HUES64 (cell line): ENCODE results near the gene SELENOF.

Experiments used
- H3K27ac ChIP-seq: 2 replicates; pipeline ENCODE4 v1.7.0; 2013; ENCODE audit warnings: low read depth, low read length, inconsistent platforms
- H3K27me3 ChIP-seq: 2 replicates; pipeline ENCODE4 v1.6.1; 2013; ENCODE audit warnings: mild to moderate bottlenecking, low read length; ENCODE audit not compliant: insufficient read depth
- H3K36me3 ChIP-seq: 2 replicates; pipeline ENCODE4 v1.6.1; 2013; ENCODE audit warnings: mild to moderate bottlenecking, low read length; ENCODE audit not compliant: insufficient read depth
- H3K4me1 ChIP-seq: 2 replicates; pipeline ENCODE4 v1.6.1; 2013; ENCODE audit warnings: mild to moderate bottlenecking, low read length, moderate library complexity; ENCODE audit not compliant: insufficient read depth
- H3K4me3 ChIP-seq: 2 replicates; pipeline ENCODE4 v1.5.1; 2013; ENCODE audit warnings: mild to moderate bottlenecking, low read length, moderate library complexity
- H3K9ac ChIP-seq: 2 replicates; pipeline ENCODE4 v1.6.1; 2013; ENCODE audit warnings: mild to moderate bottlenecking, low read depth, low read length
- H3K9me3 ChIP-seq: 2 replicates; pipeline ENCODE4 v1.6.1; 2013; ENCODE audit warnings: low read depth, low read length; ENCODE audit not compliant: insufficient read depth
- WGBS: fragments of 150-250, 120-280 bp; methylation state at CpG from one replicate; pipeline ENCODE4 v1.1.7; 2013; ENCODE audit warnings: missing lambda C conversion rate; 5-methylcytosine and 5-hydroxymethylcytosine counted together

SELENOF gene

GRCh38 chr1:86940599-86940998 lies 26.7 kb upstream of the SELENOF start:
- Histone ChIP-seq H3K27ac (no peak overlapping the region), H3K36me3 (no peaks in the 10 kb centered on the region), H3K27me3 (no peaks in the 10 kb centered on the region), H3K9me3 (no peaks in the 10 kb centered on the region), H3K4me3 (no peak overlapping the region), H3K9ac (no peak overlapping the region), H3K4me1 (peaks cover 25% of the 10 kb centered on the region)
- WGBS = 100% methylated on average over 2 of the region's 2 CpGs

- H3K4me3 ChIP-seq = no peak overlapping the region; the same call in 1 of the 2 replicates
- peaks cover 32% of the 10 kb centered on the region for H3K4me1 ChIP-seq
- no peaks in the 10 kb centered on the region for H3K27me3 ChIP-seq
- H3K9me3 ChIP-seq = no peaks in the 10 kb centered on the region
- H3K36me3 ChIP-seq = no peaks in the 10 kb centered on the region
- no peak overlapping the region for H3K9ac ChIP-seq
- WGBS = 91% methylated on average over 2 of the region's 3 CpGs
- H3K27ac ChIP-seq = no peak overlapping the region
Measured at GRCh38 chr1:86939406-86939805, 25.5 kb upstream of the SELENOF start.

- Histone ChIP-seq H3K27me3 (no peaks in the 10 kb centered on the region), H3K36me3 (no peaks in the 10 kb centered on the region), H3K27ac (no peak overlapping the region), H3K9ac (no peak overlapping the region), H3K9me3 (no peaks in the 10 kb centered on the region), H3K4me3 (no peak overlapping the region; the same call in 1 of the 2 replicates), H3K4me1 (peaks cover 37% of the 10 kb centered on the region)
- WGBS = no CpG with 5 or more reads among the region's 2 CpGs
Measured at GRCh38 chr1:86938855-86939254, 24.9 kb upstream of the SELENOF start.

GRCh38 chr1:86938450-86938849 lies 24.5 kb upstream of the SELENOF start:
- Histone ChIP-seq H3K27me3 (no peaks in the 10 kb centered on the region), H3K4me3 (no peak overlapping the region), H3K9ac (no peak overlapping the region), H3K4me1 (peaks cover 41% of the 10 kb centered on the region), H3K36me3 (no peaks in the 10 kb centered on the region), H3K27ac (no peak overlapping the region), H3K9me3 (no peaks in the 10 kb centered on the region)
- WGBS = 77% methylated on average over 1 of the region's 1 CpG

GRCh38 chr1:86933562-86934377 lies 19.8 kb upstream of the SELENOF start:
- WGBS = 39% methylated on average over 7 of the region's 7 CpGs
- peak overlapping the region; percentile 81 for H3K27ac ChIP-seq
- H3K4me3 ChIP-seq = peak overlapping the region; percentile 26

GRCh38 chr1:86933051-86933450 lies 19.1 kb upstream of the SELENOF start:
- H3K9ac ChIP-seq = no peak overlapping the region
- H3K4me1 ChIP-seq = peaks cover 55% of the 10 kb centered on the region
- H3K27ac ChIP-seq = peak overlapping the region; percentile 81; the same call in 1 of the 2 replicates
- H3K27me3 ChIP-seq = no peaks in the 10 kb centered on the region
- no peaks in the 10 kb centered on the region for H3K9me3 ChIP-seq
- H3K36me3 ChIP-seq = no peaks in the 10 kb centered on the region
- WGBS = 82% methylated on average over 2 of the region's 3 CpGs
- H3K4me3 ChIP-seq = no peak overlapping the region

More at GRCh38 chr1:86933562-86934377, 19.8 kb upstream of the SELENOF start:
- no peaks in the 10 kb centered on the region for H3K27me3 ChIP-seq
- H3K4me1 ChIP-seq = peaks cover 62% of the 10 kb centered on the region
- H3K9me3 ChIP-seq = no peaks in the 10 kb centered on the region
- no peaks in the 10 kb centered on the region for H3K36me3 ChIP-seq
- H3K9ac ChIP-seq = peak overlapping the region; percentile 37

GRCh38 chr1:86928819-86929218 lies 14.9 kb upstream of the SELENOF start:
- WGBS = no CpG with 5 or more reads among the region's 1 CpG
- Histone ChIP-seq H3K4me3 (no peak overlapping the region), H3K36me3 (no peaks in the 10 kb centered on the region), H3K27me3 (no peaks in the 10 kb centered on the region), H3K9ac (no peak overlapping the region), H3K27ac (no peak overlapping the region), H3K9me3 (peaks cover 16% of the 10 kb centered on the region), H3K4me1 (peaks cover 33% of the 10 kb centered on the region)

- Histone ChIP-seq H3K9ac (no peak overlapping the region), H3K36me3 (no peaks in the 10 kb centered on the region), H3K27ac (no peak overlapping the region), H3K27me3 (no peaks in the 10 kb centered on the region), H3K9me3 (peaks cover 28% of the 10 kb centered on the region), H3K4me1 (peaks cover 15% of the 10 kb centered on the region), H3K4me3 (no peak overlapping the region)
- no CpG with 5 or more reads among the region's 1 CpG for WGBS
Measured at GRCh38 chr1:86926883-86927282, 13.0 kb upstream of the SELENOF start.

- no peak overlapping the region for H3K9ac ChIP-seq
- H3K4me1 ChIP-seq = peaks cover 10% of the 10 kb centered on the region
- peaks cover 4% of the 10 kb centered on the region; the same call in 1 of the 2 replicates for H3K36me3 ChIP-seq
- WGBS = 100% methylated on average over 1 of the region's 1 CpG
- no peak overlapping the region for H3K4me3 ChIP-seq
- H3K9me3 ChIP-seq = peaks cover 33% of the 10 kb centered on the region
- H3K27me3 ChIP-seq = no peaks in the 10 kb centered on the region
- no peak overlapping the region for H3K27ac ChIP-seq
Measured at GRCh38 chr1:86925742-86926141, 11.8 kb upstream of the SELENOF start.

- Histone ChIP-seq H3K27ac (no peak overlapping the region), H3K4me1 (no peaks in the 10 kb centered on the region), H3K4me3 (no peak overlapping the region), H3K27me3 (no peaks in the 10 kb centered on the region), H3K9me3 (peaks cover 33% of the 10 kb centered on the region), H3K36me3 (peaks cover 4% of the 10 kb centered on the region; the same call in 1 of the 2 replicates), H3K9ac (no peak overlapping the region)
- 96% methylated on average over 8 of the region's 8 CpGs for WGBS
Measured at GRCh38 chr1:86924324-86924960, 10.5 kb upstream of the SELENOF start.

- peaks cover 4% of the 10 kb centered on the region; the same call in 1 of the 2 replicates for H3K36me3 ChIP-seq
- no peaks in the 10 kb centered on the region for H3K27me3 ChIP-seq
- no CpG with 5 or more reads among the region's 1 CpG for WGBS
- H3K9me3 ChIP-seq = peaks cover 33% of the 10 kb centered on the region
- no peak overlapping the region for H3K4me3 ChIP-seq
- no peak overlapping the region for H3K27ac ChIP-seq
- no peak overlapping the region for H3K9ac ChIP-seq
- no peaks in the 10 kb centered on the region for H3K4me1 ChIP-seq
Measured at GRCh38 chr1:86922445-86922844, 8.5 kb upstream of the SELENOF start.
